Measurements from ENCODE around the gene ARID1A.

Gene ARID1A

GRCh38 chr1:26696119-26696653 is 371 bp downstream of the ARID1A start:
- TF ChIP-seq TAF1 (IDR thresholded peaks at IDR 0.05; ENCODE audit: borderline replicate concordance, insufficient read depth, low read length), result no peak
- 0 out of 2 replicates have a peak, but pooled peaks have one; percentile 1 for TF ChIP-seq SIN3A (IDR thresholded peaks at IDR 0.05; ENCODE audit: borderline replicate concordance, insufficient read depth, low read length)

- TF ChIP-seq POLR2AphosphoS5 (IDR thresholded peaks at IDR 0.05; ENCODE audit: low read depth, low read length), result no peak
- no peak for TF ChIP-seq REST (IDR thresholded peaks at IDR 0.05; ENCODE audit: insufficient read depth in 1 of 2, low read depth in 2 of 2, low read length in 2 of 2)
Measured at GRCh38 chr1:26696654-26697430, 1.0 kb downstream of the ARID1A start.

GRCh38 chr1:26697431-26697977 is 1.7 kb downstream of the ARID1A start:
- TF ChIP-seq FOXP2 (optimal IDR thresholded peaks at IDR 0.05; ENCODE audit: borderline replicate concordance, extremely low read depth, extremely low read length, insufficient read depth), result no peak
- TF ChIP-seq REST (IDR thresholded peaks at IDR 0.05; ENCODE audit: insufficient read depth in 1 of 2, low read depth in 2 of 2, low read length in 2 of 2), result no peak
- no peak for TF ChIP-seq TAF1 (IDR thresholded peaks at IDR 0.05; ENCODE audit: borderline replicate concordance, insufficient read depth, low read length)
- no peak for TF ChIP-seq POLR2AphosphoS5 (IDR thresholded peaks at IDR 0.05; ENCODE audit: low read depth, low read length)
- no peak for TF ChIP-seq SIN3A (IDR thresholded peaks at IDR 0.05; ENCODE audit: borderline replicate concordance, insufficient read depth, low read length)

GRCh38 chr1:26697978-26698849 is 2.4 kb downstream of the ARID1A start:
- peak; percentile 65 for TF ChIP-seq POLR2AphosphoS5 (IDR thresholded peaks at IDR 0.05; ENCODE audit: low read depth, low read length)
- no peak for TF ChIP-seq REST (IDR thresholded peaks at IDR 0.05; ENCODE audit: insufficient read depth in 1 of 2, low read depth in 2 of 2, low read length in 2 of 2)
- TF ChIP-seq FOXP2 (optimal IDR thresholded peaks at IDR 0.05; ENCODE audit: borderline replicate concordance, extremely low read depth, extremely low read length, insufficient read depth), result no peak
- 0 out of 2 replicates have a peak, but pooled peaks have one; percentile 41 for TF ChIP-seq TAF1 (IDR thresholded peaks at IDR 0.05; ENCODE audit: borderline replicate concordance, insufficient read depth, low read length)
- TF ChIP-seq SIN3A (IDR thresholded peaks at IDR 0.05; ENCODE audit: borderline replicate concordance, insufficient read depth, low read length), result peak; percentile 96; the same call in 1 of the 2 replicates

- TF ChIP-seq SIN3A (IDR thresholded peaks at IDR 0.05; ENCODE audit: borderline replicate concordance, insufficient read depth, low read length) (no peak), POLR2AphosphoS5 (IDR thresholded peaks at IDR 0.05; ENCODE audit: low read depth, low read length) (no peak), FOXP2 (optimal IDR thresholded peaks at IDR 0.05; ENCODE audit: borderline replicate concordance, extremely low read depth, extremely low read length, insufficient read depth) (no peak), REST (IDR thresholded peaks at IDR 0.05; ENCODE audit: insufficient read depth in 1 of 2, low read depth in 2 of 2, low read length in 2 of 2) (no peak), TAF1 (IDR thresholded peaks at IDR 0.05; ENCODE audit: borderline replicate concordance, insufficient read depth, low read length) (no peak)
Measured at GRCh38 chr1:26700711-26701110, 4.9 kb downstream of the ARID1A start.

Data from PFSK-1 (cell line).